ENCODE measurements around the gene ARFGEF2. TPM values are rescaled to one million over a fixed set of nuclear protein-coding genes. Genes with fewer than 3 reads are reported as not detected.
A peak's percentile ranks its signal among the peaks of the same experiment; 100 is the strongest.

The ARFGEF2 gene
- total and polyA plus RNA-seq, 10 of the 15 experiments (the other 5 are each of a cell fraction or from before 2014, with no cell fraction given), result 5.2 to 24.1 (median 17.7) TPM

- peak; percentile 53 for TF ChIP-seq FOS (IDR thresholded peaks at IDR 0.05; ENCODE audit: borderline replicate concordance, extremely low read depth, insufficient read length)
- no peak for TF ChIP-seq REST (IDR thresholded peaks at IDR 0.05; ENCODE audit: low read depth, low read length)
- TF ChIP-seq SP1 (IDR thresholded peaks at IDR 0.05; ENCODE audit: low read depth, low read length), result peak; percentile 36
- TF ChIP-seq ZNF274 (IDR thresholded peaks at IDR 0.05; ENCODE audit: insufficient read depth, insufficient read length), result no peak
- TF ChIP-seq, protein P1, sequence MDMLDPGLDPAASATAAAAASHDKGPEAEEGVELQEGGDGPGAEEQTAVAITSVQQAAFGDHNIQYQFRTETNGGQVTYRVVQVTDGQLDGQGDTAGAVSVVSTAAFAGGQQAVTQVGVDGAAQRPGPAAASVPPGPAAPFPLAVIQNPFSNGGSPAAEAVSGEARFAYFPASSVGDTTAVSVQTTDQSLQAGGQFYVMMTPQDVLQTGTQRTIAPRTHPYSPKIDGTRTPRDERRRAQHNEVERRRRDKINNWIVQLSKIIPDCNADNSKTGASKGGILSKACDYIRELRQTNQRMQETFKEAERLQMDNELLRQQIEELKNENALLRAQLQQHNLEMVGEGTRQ (IDR thresholded peaks at IDR 0.05; ENCODE audit: borderline replicate concordance, low read depth, low read length), result peak; percentile 97
- TF ChIP-seq, protein P2, sequence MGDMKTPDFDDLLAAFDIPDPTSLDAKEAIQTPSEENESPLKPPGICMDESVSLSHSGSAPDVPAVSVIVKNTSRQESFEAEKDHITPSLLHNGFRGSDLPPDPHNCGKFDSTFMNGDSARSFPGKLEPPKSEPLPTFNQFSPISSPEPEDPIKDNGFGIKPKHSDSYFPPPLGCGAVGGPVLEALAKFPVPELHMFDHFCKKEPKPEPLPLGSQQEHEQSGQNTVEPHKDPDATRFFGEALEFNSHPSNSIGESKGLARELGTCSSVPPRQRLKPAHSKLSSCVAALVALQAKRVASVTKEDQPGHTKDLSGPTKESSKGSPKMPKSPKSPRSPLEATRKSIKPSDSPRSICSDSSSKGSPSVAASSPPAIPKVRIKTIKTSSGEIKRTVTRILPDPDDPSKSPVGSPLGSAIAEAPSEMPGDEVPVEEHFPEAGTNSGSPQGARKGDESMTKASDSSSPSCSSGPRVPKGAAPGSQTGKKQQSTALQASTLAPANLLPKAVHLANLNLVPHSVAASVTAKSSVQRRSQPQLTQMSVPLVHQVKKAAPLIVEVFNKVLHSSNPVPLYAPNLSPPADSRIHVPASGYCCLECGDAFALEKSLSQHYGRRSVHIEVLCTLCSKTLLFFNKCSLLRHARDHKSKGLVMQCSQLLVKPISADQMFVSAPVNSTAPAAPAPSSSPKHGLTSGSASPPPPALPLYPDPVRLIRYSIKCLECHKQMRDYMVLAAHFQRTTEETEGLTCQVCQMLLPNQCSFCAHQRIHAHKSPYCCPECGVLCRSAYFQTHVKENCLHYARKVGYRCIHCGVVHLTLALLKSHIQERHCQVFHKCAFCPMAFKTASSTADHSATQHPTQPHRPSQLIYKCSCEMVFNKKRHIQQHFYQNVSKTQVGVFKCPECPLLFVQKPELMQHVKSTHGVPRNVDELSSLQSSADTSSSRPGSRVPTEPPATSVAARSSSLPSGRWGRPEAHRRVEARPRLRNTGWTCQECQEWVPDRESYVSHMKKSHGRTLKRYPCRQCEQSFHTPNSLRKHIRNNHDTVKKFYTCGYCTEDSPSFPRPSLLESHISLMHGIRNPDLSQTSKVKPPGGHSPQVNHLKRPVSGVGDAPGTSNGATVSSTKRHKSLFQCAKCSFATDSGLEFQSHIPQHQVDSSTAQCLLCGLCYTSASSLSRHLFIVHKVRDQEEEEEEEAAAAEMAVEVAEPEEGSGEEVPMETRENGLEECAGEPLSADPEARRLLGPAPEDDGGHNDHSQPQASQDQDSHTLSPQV (IDR thresholded peaks at IDR 0.05), result no peak
- TF ChIP-seq YY1 (IDR thresholded peaks at IDR 0.05; ENCODE audit: low read depth, low read length), result peak; percentile 99
- TF ChIP-seq RELB (IDR thresholded peaks at IDR 0.05; ENCODE audit: low read depth), result peak; percentile 88
- TF ChIP-seq, protein P3, sequence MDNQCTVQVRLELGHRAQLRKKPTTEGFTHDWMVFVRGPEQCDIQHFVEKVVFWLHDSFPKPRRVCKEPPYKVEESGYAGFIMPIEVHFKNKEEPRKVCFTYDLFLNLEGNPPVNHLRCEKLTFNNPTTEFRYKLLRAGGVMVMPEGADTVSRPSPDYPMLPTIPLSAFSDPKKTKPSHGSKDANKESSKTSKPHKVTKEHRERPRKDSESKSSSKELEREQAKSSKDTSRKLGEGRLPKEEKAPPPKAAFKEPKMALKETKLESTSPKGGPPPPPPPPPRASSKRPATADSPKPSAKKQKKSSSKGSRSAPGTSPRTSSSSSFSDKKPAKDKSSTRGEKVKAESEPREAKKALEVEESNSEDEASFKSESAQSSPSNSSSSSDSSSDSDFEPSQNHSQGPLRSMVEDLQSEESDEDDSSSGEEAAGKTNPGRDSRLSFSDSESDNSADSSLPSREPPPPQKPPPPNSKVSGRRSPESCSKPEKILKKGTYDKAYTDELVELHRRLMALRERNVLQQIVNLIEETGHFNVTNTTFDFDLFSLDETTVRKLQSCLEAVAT (IDR thresholded peaks at IDR 0.05), result peak; percentile 88
- peak; percentile 52; the same call in 1 of the 2 replicates for TF ChIP-seq ZBTB40 (IDR thresholded peaks at IDR 0.05; ENCODE audit: borderline replicate concordance)
- peak; percentile 94 for TF ChIP-seq SMAD1 (IDR thresholded peaks at IDR 0.05; ENCODE audit: low read depth, partially characterized antibody)
Observed at GRCh38 chr20:48921168-48921882, at the start of gene ARFGEF2 (continued).
